ENCODE data around the gene ZSCAN12.

The ZSCAN12 gene

DNA sequence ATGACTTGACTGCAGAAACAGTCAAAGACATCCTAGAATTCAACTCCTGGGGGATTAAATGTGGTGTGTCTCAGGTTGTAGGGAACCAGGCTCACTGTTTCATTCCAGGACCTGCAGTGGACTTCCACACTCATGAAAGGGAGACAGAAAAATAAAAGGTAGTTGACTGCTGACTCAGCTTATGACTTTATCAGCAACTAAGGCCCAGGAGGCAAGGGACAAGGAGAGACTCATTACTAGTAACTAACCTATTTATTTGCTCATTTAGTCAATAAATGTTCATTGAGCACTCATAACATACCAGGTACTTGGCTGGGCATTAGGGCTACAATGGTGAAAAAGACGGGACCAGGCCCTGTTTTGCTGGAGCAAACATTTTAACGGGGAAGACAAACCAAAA is 66.5 kb downstream of the ZSCAN12 start:
- DNase-seq (ENCODE audit: low spot score) = no peak

DNA sequence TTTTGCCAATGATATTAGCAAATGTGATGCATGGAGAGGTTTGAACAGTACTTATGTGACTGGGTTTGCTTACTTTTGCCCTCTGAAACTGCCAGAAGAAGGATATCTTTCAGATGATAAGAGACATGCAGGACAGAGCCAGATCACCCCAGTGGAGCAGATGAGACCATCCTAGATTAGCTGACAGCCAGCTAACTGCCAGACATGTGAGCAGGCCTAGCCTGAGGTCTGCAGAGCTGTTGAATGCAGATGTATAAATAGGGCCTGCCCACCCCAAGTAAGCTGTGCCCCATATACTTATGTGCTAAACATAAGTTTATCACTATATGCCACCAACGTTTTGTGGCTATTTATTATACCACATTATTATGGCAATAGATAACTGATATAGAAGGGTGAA is 69.5 kb downstream of the ZSCAN12 start:
- no peak for DNase-seq (ENCODE audit: low spot score)

Small RNAs within 50 kb of the gene (small RNA-seq; reads per million reads assigned to genes)
- 0 reads per million in 2 experiments for gene RNU2-45P
